Glutamatergic neuron (in vitro differentiated cells): ENCODE data around the gene TRAF6. TPM values are rescaled to one million over a fixed set of nuclear protein-coding genes. Genes with fewer than 3 reads are reported as not detected.
A peak's percentile ranks its signal among the peaks of the same experiment; 100 is the strongest.

Source experiments
- DNase-seq: peaks from one replicate; pipeline ENCODE4 v3.0.0; 2022
- H3K27ac Mint-ChIP-seq: one replicate; pipeline ENCODE4 v1.8.0; 2020; ENCODE audit warnings: mild to moderate bottlenecking, mixed read lengths, inconsistent platforms; ENCODE audit not compliant: unreplicated experiment
- H3K27me3 Mint-ChIP-seq: one replicate; pipeline ENCODE4 v1.8.0; 2020; ENCODE audit warnings: mild to moderate bottlenecking, moderate library complexity, mixed read lengths, inconsistent platforms; ENCODE audit not compliant: unreplicated experiment
- H3K36me3 Mint-ChIP-seq: one replicate; pipeline ENCODE4 v1.8.0; 2020; ENCODE audit warnings: mild to moderate bottlenecking, mixed read lengths, inconsistent platforms; ENCODE audit not compliant: unreplicated experiment
- H3K4me1 Mint-ChIP-seq: one replicate; pipeline ENCODE4 v1.8.0; 2020; ENCODE audit warnings: mild to moderate bottlenecking, low read depth, mixed read lengths, inconsistent platforms; ENCODE audit not compliant: unreplicated experiment
- H3K4me3 Mint-ChIP-seq: one replicate; pipeline ENCODE4 v1.8.0; 2020; ENCODE audit warnings: mild to moderate bottlenecking, mixed read lengths, inconsistent platforms; ENCODE audit not compliant: unreplicated experiment
- H3K9me3 Mint-ChIP-seq: one replicate; pipeline ENCODE4 v1.8.0; 2020; ENCODE audit warnings: mild to moderate bottlenecking, moderate library complexity, mixed read lengths, inconsistent platforms; ENCODE audit not compliant: unreplicated experiment
- CTCF ChIP-seq: fragments of 200-600 bp; sonication (generic); IDR thresholded peaks from one replicate; pipeline ENCODE4 v1.5.0; 2021; ENCODE audit not compliant: partially characterized antibody, unreplicated experiment
- total RNA-seq: library from RNA; stranded (reverse); fragmentation: NEBNext Ultra II Directional; extraction: Animal tissue kit (Norgen Biotek cat#: 25700); gene quantifications from one replicate; pipeline ENCODE4 v1.2.1, GENCODE V29; 2021; ENCODE audit not compliant: unreplicated experiment

The TRAF6 gene
- total RNA-seq, 1 donor from 2014 or later, result 12.3 TPM

- H3K9me3 Mint-ChIP-seq, result no peaks in the 10 kb centered on the region
- no peak overlapping the region for H3K4me3 Mint-ChIP-seq
- H3K4me1 Mint-ChIP-seq, result peaks cover 8% of the 10 kb centered on the region
- no peaks in the 10 kb centered on the region for H3K27me3 Mint-ChIP-seq
- H3K36me3 Mint-ChIP-seq, result no peaks in the 10 kb centered on the region
- H3K27ac Mint-ChIP-seq, result no peak overlapping the region
- no peak for TF ChIP-seq CTCF
- DNase-seq, result no peak
These were observed 16.7 kb downstream of the TRAF6 start for GRCh38 chr11:36493332-36493731.

- H3K9me3 Mint-ChIP-seq, result no peaks in the 10 kb centered on the region
- H3K36me3 Mint-ChIP-seq, result no peaks in the 10 kb centered on the region
- TF ChIP-seq CTCF, result peak; percentile 82
These were observed 17.3 kb downstream of the TRAF6 start for GRCh38 chr11:36492724-36493304.

GRCh38 chr11:36490026-36490806 lies 19.9 kb downstream of the TRAF6 start:
- DNase-seq, result no peak
- no peaks in the 10 kb centered on the region for H3K36me3 Mint-ChIP-seq
- no peak for TF ChIP-seq CTCF
- no peak overlapping the region for H3K4me3 Mint-ChIP-seq
- no peaks in the 10 kb centered on the region for H3K27me3 Mint-ChIP-seq
- peaks cover 9% of the 10 kb centered on the region for H3K4me1 Mint-ChIP-seq
- no peak overlapping the region for H3K27ac Mint-ChIP-seq
- no peaks in the 10 kb centered on the region for H3K9me3 Mint-ChIP-seq

More at GRCh38 chr11:36492724-36493304, 17.3 kb downstream of the TRAF6 start:
- H3K27me3 Mint-ChIP-seq, result no peaks in the 10 kb centered on the region
- peak overlapping the region; percentile 50 for H3K27ac Mint-ChIP-seq
- H3K4me1 Mint-ChIP-seq, result peaks cover 9% of the 10 kb centered on the region
- DNase-seq, result no peak
- no peak overlapping the region for H3K4me3 Mint-ChIP-seq

DNA sequence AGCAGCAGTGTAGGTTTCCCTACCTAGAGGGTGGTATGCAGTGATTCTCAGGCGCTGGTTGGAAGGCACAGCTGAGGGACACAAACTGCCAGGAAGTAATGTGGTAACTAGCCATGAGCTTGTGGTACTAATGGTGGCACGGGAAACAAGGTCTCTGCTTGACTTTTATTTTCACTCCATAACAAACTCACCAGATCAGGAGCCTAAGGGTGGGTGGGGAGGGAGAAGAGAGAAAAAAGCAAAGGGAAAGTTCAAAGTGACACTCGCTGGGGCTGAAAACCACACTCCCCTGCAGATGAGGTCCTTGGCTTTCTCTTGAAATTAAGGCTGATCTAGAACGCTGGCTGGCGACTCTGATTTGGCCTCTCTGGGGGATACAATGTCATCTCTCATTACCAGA lies 22.0 kb downstream of the TRAF6 start:
- H3K27ac Mint-ChIP-seq, result no peak overlapping the region
- no peaks in the 10 kb centered on the region for H3K27me3 Mint-ChIP-seq
- TF ChIP-seq CTCF, result no peak
- no peak for DNase-seq
- H3K4me3 Mint-ChIP-seq, result no peak overlapping the region
- H3K4me1 Mint-ChIP-seq, result peaks cover 9% of the 10 kb centered on the region
- H3K9me3 Mint-ChIP-seq, result no peaks in the 10 kb centered on the region
- no peaks in the 10 kb centered on the region for H3K36me3 Mint-ChIP-seq

- Mint-ChIP-seq H3K27ac (no peak overlapping the region), H3K9me3 (no peaks in the 10 kb centered on the region), H3K36me3 (no peaks in the 10 kb centered on the region), H3K27me3 (no peaks in the 10 kb centered on the region), H3K4me1 (peaks cover 9% of the 10 kb centered on the region), H3K4me3 (no peak overlapping the region)
- no peak for DNase-seq
- TF ChIP-seq CTCF, result no peak
These were observed 22.5 kb downstream of the TRAF6 start for GRCh38 chr11:36487619-36488018.
